ENCODE measurements around the gene HCFC1R1.
"Not testable (repeated sequence)": the region's sequence is repeated elsewhere in the genome, so short reads cannot be mapped to it uniquely, and the experiment has no call there.

HCFC1R1 gene

GRCh38 chr16:3057181-3058138 lies 33.7 kb upstream of the HCFC1R1 start:
- DNase-seq (ENCODE audit: low read depth in 2 of 2), result no peak

DNA sequence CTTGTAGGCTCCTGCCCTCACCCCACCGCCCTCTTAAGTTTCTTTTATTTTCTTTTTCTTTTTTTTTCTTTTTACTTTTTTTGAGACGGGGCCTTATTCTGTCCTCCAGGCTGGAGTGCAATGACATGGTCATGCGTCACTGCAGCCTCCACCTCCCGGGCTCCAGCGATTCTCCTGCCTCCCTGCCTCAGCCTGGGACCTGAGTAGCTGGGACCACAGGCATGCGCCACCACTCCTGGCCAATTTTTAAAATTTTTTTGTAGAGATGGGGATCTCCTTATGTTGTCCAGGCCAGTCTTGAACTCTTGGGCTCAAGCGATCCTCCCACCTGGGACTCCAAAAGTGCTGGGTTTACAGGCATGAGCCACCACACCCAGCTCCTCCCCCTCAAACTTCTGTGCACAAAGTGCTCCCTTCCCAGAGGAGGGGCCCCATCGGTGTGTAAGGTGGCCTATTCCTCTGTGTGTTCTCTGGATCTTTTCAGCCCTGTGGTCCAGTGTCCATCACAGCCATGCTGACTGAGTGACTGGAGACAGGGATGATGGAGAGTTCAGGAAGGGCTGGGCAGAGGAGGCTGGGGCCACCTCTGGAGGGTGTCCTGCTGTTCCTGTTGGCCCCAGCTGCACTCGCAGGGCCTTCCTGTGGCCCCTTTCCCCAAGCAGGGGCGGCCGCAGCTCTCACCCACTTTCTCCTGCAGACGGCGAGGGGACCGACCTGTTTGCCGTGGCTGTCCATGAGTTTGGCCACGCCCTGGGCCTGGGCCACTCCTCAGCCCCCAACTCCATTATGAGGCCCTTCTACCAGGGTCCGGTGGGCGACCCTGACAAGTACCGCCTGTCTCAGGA lies 32.8 kb upstream of the HCFC1R1 start:
- DNase-seq (ENCODE audit: low read depth in 2 of 2), result no peak

DNA sequence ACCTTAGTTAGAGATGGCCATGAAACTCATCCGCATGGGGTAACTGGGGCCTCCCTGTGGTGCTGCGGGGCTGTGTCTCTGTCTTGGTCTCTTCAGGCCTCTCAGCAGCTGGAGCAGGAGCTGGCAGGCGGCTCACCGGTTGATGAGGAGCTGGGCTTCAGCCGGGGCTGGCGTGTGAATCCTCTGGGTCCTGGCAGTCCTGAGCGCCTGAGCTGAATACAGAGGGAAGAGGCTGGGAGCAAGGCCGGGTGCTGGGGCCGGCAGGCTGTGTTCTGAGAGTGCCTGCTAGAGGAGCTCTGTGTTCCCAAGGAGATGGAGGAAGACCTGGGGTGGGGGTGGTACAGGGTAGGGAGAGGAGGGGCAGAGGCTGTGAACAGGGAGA lies 32.0 kb upstream of the HCFC1R1 start:
- not testable (repeated sequence) for DNase-seq (ENCODE audit: low read depth in 2 of 2)

- DNase-seq (ENCODE audit: low read depth in 2 of 2), result no peak
Measured at GRCh38 chr16:3054965-3055733, 31.4 kb upstream of the HCFC1R1 start.

- not testable (repeated sequence) for DNase-seq (ENCODE audit: low read depth in 2 of 2)
Measured at GRCh38 chr16:3053330-3053710, 29.6 kb upstream of the HCFC1R1 start.

DNA sequence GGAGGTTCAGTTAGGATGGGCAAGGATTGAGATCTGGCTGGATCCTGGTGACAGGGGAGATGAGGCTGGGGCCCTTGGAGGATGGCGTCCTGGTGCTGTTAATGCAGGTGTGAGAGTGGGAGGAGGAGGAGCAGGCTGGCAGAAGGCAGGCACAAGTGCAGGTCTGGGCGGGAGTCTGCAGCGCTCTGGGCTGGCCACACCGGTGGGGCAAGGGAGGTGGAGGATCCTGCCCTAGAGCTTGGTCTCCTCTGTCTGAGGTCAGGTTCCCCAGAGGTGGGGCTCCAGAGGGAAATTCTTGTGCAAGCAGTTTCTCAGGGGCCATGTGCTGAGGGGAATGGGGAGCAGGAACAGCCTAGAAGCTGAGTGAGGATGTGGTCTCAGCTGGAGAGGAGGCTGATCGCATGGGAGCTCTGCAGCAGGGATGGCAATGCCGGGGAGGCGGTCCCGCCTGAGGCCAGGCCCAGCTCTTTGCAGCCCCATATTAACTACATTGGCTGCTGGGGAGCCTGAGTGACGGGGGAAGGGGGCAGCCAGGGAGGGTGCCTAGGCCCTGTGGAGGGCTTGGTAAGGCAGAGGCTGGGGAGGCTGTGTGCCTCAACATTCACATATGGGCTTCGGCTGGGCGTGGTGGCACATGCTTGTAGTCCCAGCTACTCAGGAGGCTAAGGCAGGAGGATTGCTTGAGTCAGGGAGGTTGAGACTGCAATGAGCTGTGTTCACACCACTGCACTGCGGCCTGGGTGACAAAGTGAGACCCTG lies 29.0 kb upstream of the HCFC1R1 start:
- DNase-seq (ENCODE audit: low read depth in 2 of 2), result not testable (repeated sequence)

- DNase-seq (ENCODE audit: low read depth in 2 of 2), result no peak
Measured at GRCh38 chr16:3051494-3051893, 27.8 kb upstream of the HCFC1R1 start.

DNA sequence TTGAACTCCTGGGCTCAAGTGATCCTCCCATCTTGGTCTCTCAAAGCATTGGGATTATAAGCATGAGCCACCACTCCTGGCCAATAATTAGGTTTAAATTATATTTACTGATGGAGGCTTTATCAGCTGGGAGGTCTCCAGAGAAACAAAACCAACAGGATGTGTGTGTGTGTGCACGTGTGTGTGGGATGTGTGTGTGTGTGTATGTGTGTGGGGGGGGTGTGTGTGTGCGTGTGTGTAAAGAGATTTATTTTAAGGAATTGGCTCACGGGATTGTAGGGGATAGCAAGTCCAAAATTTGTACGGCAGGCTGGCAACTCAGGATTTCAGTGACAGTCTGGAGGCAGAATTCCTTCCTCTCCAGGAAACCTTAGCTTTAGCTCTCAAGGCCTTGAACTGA lies 27.3 kb upstream of the HCFC1R1 start:
- no peak for DNase-seq (ENCODE audit: low read depth in 2 of 2)

DNA sequence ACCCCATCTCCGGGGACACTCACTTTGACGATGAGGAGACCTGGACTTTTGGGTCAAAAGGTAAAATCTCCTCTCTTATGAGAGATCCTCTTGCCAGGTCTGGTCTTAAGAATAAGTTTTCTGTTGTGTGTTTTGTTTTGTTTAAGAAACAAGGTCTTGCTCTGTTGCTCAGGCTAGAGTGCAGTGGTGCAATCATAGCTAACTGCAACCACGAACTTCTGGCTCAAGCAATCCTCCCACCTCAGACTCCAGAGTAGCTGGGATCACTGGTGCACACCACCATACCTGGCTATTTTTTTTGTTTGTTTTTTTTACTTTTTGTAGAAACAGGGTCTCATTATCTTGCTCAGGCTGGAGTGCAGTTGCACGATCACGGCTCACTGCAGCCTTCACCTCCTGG lies 26.7 kb upstream of the HCFC1R1 start:
- no peak for DNase-seq (ENCODE audit: low read depth in 2 of 2)

DNA sequence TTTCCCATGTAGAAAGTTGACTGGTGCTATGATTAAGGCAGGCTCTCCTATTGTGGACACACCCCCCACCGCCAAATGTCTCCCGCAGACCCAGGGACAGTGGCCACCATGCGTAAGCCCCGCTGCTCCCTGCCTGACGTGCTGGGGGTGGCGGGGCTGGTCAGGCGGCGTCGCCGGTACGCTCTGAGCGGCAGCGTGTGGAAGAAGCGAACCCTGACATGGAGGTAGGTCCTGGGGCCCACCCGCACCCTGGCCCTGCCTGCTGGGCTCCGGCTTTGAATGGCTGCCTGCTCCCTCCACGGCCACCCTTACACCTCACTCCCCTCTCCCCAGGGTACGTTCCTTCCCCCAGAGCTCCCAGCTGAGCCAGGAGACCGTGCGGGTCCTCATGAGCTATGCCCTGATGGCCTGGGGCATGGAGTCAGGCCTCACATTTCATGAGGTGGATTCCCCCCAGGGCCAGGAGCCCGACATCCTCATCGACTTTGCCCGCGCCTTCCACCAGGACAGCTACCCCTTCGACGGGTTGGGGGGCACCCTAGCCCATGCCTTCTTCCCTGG lies 26.3 kb upstream of the HCFC1R1 start:
- DNase-seq (ENCODE audit: low read depth in 2 of 2), result no peak

- DNase-seq (ENCODE audit: low read depth in 2 of 2), result no peak
Measured at GRCh38 chr16:3047387-3047720, 23.6 kb upstream of the HCFC1R1 start.

DNA sequence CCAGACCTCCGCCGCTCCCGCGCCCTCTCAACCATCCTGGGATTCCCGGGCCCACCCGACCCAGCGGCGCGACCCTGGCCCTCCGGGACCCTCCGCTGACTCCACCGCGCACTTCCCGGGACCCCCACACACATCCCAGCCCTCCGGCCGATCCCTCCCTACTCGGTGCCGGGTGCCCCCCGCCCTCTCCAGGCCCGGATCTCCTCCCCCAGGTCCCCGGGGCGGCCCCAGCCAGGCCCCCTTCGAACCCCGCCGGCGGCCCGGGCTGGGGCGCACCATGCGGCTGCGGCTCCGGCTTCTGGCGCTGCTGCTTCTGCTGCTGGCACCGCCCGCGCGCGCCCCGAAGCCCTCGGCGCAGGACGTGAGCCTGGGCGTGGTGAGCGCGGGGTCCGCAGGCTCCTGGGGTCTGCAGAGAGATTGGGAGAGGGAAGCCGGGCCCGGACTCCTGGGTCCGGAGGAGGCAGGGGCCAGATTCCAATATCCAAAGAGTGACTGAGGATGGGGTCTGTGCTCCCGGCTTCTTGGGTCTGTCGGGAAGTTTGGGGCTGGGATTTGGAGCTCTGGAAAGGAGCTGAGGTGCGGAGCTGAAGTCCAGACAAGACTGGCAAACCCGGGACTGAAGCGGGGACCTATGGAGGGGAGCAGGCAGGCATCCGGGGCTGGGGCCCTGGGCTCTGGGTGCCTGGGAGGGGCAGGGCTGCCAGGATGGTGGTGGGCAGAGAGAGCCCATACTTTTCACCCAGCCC lies 23.1 kb upstream of the HCFC1R1 start:
- no peak for DNase-seq (ENCODE audit: low read depth in 2 of 2)

DNA sequence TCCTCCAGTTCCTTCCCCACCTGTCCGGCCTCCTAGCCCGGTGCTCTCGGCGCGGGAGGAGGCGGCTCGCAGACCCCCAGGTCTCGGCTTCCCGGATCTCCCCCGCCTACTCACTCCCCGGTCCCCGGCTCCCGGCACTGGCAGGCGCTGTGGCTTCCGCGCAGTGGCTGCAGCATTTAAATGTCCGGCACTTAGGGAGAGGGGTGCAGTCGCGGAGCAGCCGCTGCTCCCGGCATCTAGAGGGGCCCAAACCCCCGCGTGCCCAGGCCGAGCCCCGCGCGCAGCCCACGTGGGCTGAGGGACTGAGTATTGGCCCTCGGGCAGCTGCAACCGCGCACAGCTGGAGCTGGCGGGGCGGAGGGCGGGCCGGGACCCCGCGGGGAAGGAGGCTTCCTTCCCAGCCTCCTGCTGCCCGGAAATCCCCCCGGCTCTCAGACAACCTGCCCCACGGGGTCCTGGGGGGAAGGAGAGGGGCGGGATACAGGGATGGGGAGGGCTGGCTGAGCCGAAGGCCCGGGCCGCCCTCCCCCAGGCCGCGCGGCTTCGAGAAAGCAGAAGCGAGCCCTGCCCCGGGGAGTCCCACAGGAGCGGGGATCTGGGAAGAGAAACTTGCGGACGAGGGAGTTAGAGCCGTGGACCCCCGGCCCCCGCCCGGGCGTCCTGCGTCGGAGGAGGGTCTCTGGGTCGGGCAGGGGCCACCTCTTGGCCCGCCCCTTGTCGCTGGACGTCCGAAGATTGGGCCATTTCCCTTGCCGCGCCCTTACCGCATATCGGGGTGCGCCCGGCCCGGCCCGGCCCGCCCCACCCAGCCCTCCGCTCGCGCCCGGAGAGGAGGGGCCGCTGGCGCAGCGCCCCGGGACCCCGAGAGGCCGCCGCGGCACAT lies 22.3 kb upstream of the HCFC1R1 start, which contains the start of gene MMP25:
MMP25 (plus strand) TSS at position 804 of the 883 bp plus-strand sequence. CDS start 357 bp downstream, outside the sequence.
- no peak for DNase-seq (ENCODE audit: low read depth in 2 of 2)

GRCh38 chr16:3044708-3045107 lies 21.0 kb upstream of the HCFC1R1 start:
- no peak for DNase-seq (ENCODE audit: low read depth in 2 of 2)

GRCh38 chr16:3042376-3042775 lies 18.6 kb upstream of the HCFC1R1 start:
- DNase-seq (ENCODE audit: low read depth in 2 of 2), result no peak

DNA sequence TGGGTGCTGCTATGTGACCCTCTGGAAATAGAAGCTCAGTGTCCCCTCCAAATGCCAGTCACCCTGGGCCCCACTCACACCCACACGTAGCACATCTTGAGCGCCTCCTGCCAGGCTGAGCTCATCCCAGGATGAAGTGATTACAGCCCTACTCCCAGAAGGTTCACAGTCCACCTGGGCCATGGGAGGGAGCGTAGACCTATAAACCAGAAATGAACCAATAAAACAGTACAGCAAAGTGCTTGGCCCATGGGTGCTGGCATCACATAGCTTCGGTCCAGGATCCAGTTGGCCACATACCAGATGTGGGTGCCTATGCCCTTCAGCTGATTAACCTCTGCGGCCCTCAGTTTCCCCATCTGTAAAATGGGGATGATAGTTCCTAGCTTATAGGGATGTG lies 15.2 kb upstream of the HCFC1R1 start:
- no peak for DNase-seq (ENCODE audit: low read depth in 2 of 2)

DNA sequence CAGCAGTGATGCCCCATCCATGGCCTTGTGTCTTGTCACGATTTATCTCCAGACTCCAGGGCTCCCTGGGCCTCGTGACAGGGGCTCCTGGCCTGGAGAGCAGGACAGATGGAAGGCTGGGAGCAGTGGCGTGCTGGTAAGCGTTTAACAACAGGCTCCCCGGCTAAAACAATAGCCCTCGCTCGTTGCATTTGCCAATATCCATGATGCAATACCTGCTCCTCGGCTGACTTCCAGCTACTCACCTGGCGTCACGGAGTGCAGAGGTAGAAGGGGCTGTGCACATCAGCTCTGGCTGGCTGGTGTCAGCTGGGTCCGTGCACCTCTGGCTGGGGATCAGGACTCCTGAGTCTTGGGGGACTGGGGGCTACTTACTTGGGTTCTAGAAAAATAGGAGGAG lies 14.5 kb upstream of the HCFC1R1 start:
- DNase-seq (ENCODE audit: low read depth in 2 of 2), result no peak

- no peak for DNase-seq (ENCODE audit: low read depth in 2 of 2)
Measured at GRCh38 chr16:3036726-3037315, 13.1 kb upstream of the HCFC1R1 start, which contains the start of gene BICDL2. Gene BICDL2 (minus strand): TSS chr16:3036944. CDS start chr16:3035496, 1,448 bp downstream.
